ENCODE results near the gene CYP26B1. TPM values are rescaled to one million over a fixed set of nuclear protein-coding genes. Genes with fewer than 3 reads are reported as not detected.

CYP26B1 gene
- total and polyA plus RNA-seq, 9 of the 15 experiments (the other 6 are each of a cell fraction or from before 2014, with no cell fraction given): 0.01 to 0.13 (median 0.04) TPM; not detected in 6

GRCh38 chr2:72175636-72176035 is 28.0 kb upstream of the CYP26B1 start:
- no peak overlapping the region for H3K9ac ChIP-seq (ENCODE audit: insufficient read depth in 1 of 2, low read depth in 2 of 2, low read length in 2 of 2)
- no peak for FAIRE-seq
- ATAC-seq: no peak
- ChIA-PET CTCF (ENCODE audit: low intra/inter-chr PET ratio) (no interaction called here), POLR2A (interaction anchor here (0.8 kb wide), 1 partner anchor 21 kb away, joined by 4 read pairs; no protein-coding TSS in a partner anchor)
- no TSS peak for BruUV-seq (replicated peaks)
- in situ Hi-C loops (cut with MboI): no loop called here
- H3K27ac ChIP-seq (ENCODE audit: extremely low read depth, low read depth, low read length): no peak overlapping the region
- no peak overlapping the region for H3K4me3 ChIP-seq
- H3K4me1 ChIP-seq (replicated peaks in 1 of 2; ENCODE audit: control insufficient read depth in 2 of 2, insufficient read depth in 2 of 2, low read length in 2 of 2): peaks cover 0 to 5% of the 10 kb centered on the region in 2 experiments; a peak in 1 of 5 replicates
- no peaks in the 10 kb centered on the region for H3K9me3 ChIP-seq (replicated peaks; ENCODE audit: control insufficient read depth, insufficient read depth, low read depth, low read length)
- no peaks in the 10 kb centered on the region for H3K79me2 ChIP-seq (ENCODE audit: control insufficient read depth, insufficient read depth, low read length)
- H2AFZ ChIP-seq (ENCODE audit: low read depth, low read length): no peak overlapping the region
- H3K9me1 ChIP-seq (ENCODE audit: control insufficient read depth, insufficient read depth, low read length): no peaks in the 10 kb centered on the region
- H3K27me3 ChIP-seq (ENCODE audit: control insufficient read depth in 2 of 2, insufficient read depth in 2 of 2, low read length in 2 of 2): peaks cover 0 to 12% of the 10 kb centered on the region in 2 experiments; a peak in 2 of 5 replicates
- H4K20me1 ChIP-seq (replicated peaks; ENCODE audit: control insufficient read depth, insufficient read depth, low read length): no peaks in the 10 kb centered on the region; the same call in 1 of the 2 replicates
- no peak overlapping the region for H3K4me2 ChIP-seq (ENCODE audit: insufficient read depth, low read length)
- 9% methylated on average over 4 of the region's 4 CpGs for WGBS (ENCODE audit: insufficient coverage, low coverage, missing lambda C conversion rate)
- DNase-seq (ENCODE audit: extremely low read depth in 1 of 4, low spot score in 3 of 4): no peak
- TF ChIP-seq ZNF75A (CRISPR knock-in tag; IDR thresholded peaks at IDR 0.05) (no peak), SP2 (IDR thresholded peaks at IDR 0.05; ENCODE audit: extremely low read depth, low read depth, low read length, poor library complexity, severe bottlenecking) (no peak), ZNF589 (CRISPR knock-in tag; IDR thresholded peaks at IDR 0.05; ENCODE audit: low read depth) (no peak), RBM17 (IDR thresholded peaks at IDR 0.05; ENCODE audit: borderline replicate concordance, low read depth, low read length) (no peak), ELF2 (CRISPR knock-in tag; IDR thresholded peaks at IDR 0.05) (no peak), MAFK (IDR thresholded peaks at IDR 0.05; ENCODE audit: low read length) (no peak), ZNF766 (CRISPR knock-in tag; conservative IDR thresholded peaks at IDR 0.05) (no peak), BCL6 (CRISPR knock-in tag; IDR thresholded peaks at IDR 0.05) (no peak)
- H3K36me3 ChIP-seq (ENCODE audit: control insufficient read depth, insufficient read depth, low read length): no peaks in the 10 kb centered on the region
- intact Hi-C loops (cut with micrococcal nuclease): no loop called here
